Neural progenitor cell (in vitro differentiated cells): ENCODE results near the gene SDHA. TPM values are rescaled to one million over a fixed set of nuclear protein-coding genes. Genes with fewer than 3 reads are reported as not detected.
"Not testable (repeated sequence)": the region's sequence is repeated elsewhere in the genome, so short reads cannot be mapped to it uniquely, and the experiment has no call there.

Experiments used
- DNase-seq: peaks from one replicate; pipeline ENCODE4 v3.0.0-alpha.2; 2016; ENCODE audit warnings: low spot score
- H2AFZ ChIP-seq: fragments of 200-600 bp; sonication (generic); replicated peaks from 2 replicates; pipeline ENCODE4 v1.6.1; 2016; ENCODE audit warnings: antibody characterized with exemption
- H3F3A ChIP-seq: fragments of 200-600 bp; sonication (generic); 2 replicates; pipeline ENCODE4 v1.6.1; 2016; ENCODE audit warnings: antibody characterized with exemption, low read depth
- H3K27ac ChIP-seq: fragments of 200-600 bp; sonication (generic); 2 replicates; pipeline ENCODE4 v1.5.1; 2016; ENCODE audit warnings: mild to moderate bottlenecking
- H3K27me3 ChIP-seq: fragments of 200-600 bp; sonication (generic); 2 replicates; pipeline ENCODE4 v1.6.1; 2016; ENCODE audit warnings: mild to moderate bottlenecking, moderate library complexity
- H3K36me3 ChIP-seq: fragments of 200-600 bp; sonication (generic); 2 replicates; pipeline ENCODE4 v1.5.1; 2016
- H3K4me1 ChIP-seq: fragments of 200-600 bp; sonication (generic); 2 replicates; pipeline ENCODE4 v1.6.1; 2016; ENCODE audit warnings: mixed run types
- H3K4me2 ChIP-seq: fragments of 200-600 bp; sonication (generic); 2 replicates; pipeline ENCODE4 v1.6.1; 2016
- H3K4me3 ChIP-seq: fragments of 200-600 bp; sonication (generic); 2 replicates; pipeline ENCODE4 v1.5.1; 2016
- H3K79me2 ChIP-seq: fragments of 200-600 bp; sonication (generic); 2 replicates; pipeline ENCODE4 v1.6.1; 2016; ENCODE audit warnings: low read depth
- H3K9ac ChIP-seq: fragments of 200-600 bp; sonication (generic); 2 replicates; pipeline ENCODE4 v1.6.1; 2016
- H3K9me3 ChIP-seq: fragments of 200-600 bp; sonication (generic); 2 replicates; pipeline ENCODE4 v1.5.1; 2016; ENCODE audit warnings: low read depth
- H4K20me1 ChIP-seq: fragments of 200-600 bp; sonication (generic); 2 replicates; pipeline ENCODE4 v1.6.1; 2016; ENCODE audit warnings: low read depth
- H3K27ac Mint-ChIP-seq: 3 replicates; pipeline ENCODE4 v1.8.0; 2021; ENCODE audit warnings: mixed read lengths
- H3K27me3 Mint-ChIP-seq: 2 replicates; pipeline ENCODE4 v1.8.0; 2022; ENCODE audit warnings: low read depth, mild to moderate bottlenecking, inconsistent platforms, moderate library complexity, mixed read lengths; ENCODE audit not compliant: insufficient read depth
- H3K36me3 Mint-ChIP-seq: 3 replicates; pipeline ENCODE4 v1.8.0; 2021; ENCODE audit warnings: mixed read lengths
- H3K4me1 Mint-ChIP-seq: 3 replicates; pipeline ENCODE4 v1.8.0; 2021; ENCODE audit warnings: mixed read lengths
- H3K4me3 Mint-ChIP-seq: 3 replicates; pipeline ENCODE4 v1.8.0; 2021; ENCODE audit warnings: mild to moderate bottlenecking, moderate library complexity, mixed read lengths
- H3K9me3 Mint-ChIP-seq: 3 replicates; pipeline ENCODE4 v1.8.0; 2020; ENCODE audit warnings: mixed read lengths
- CTCF ChIP-seq: fragments of 200-600 bp; sonication (generic); IDR thresholded peaks from 2 replicates; pipeline ENCODE4 v1.5.1; 2017; ENCODE audit warnings: antibody characterized with exemption, mild to moderate bottlenecking
- EZH2 ChIP-seq: fragments of 200-600 bp; sonication (generic); IDR thresholded peaks from 2 replicates; pipeline ENCODE4 v1.6.1; 2017; ENCODE audit warnings: antibody characterized with exemption, mild to moderate bottlenecking, moderate library complexity
- EZH2phosphoT487 ChIP-seq: fragments of 200-600 bp; sonication (generic); IDR thresholded peaks from 2 replicates; pipeline ENCODE4 v1.6.1; 2017; ENCODE audit warnings: antibody characterized with exemption
- total RNA-seq: library from RNA; depleted of rRNA; stranded (reverse); fragments of >200 nt; gene quantifications from 2 replicates; pipeline ENCODE4 v1.2.3, GENCODE V29; 2015; ENCODE audit warnings: low replicate concordance

The SDHA gene
- total RNA-seq, 1 donor from 2014 or later = 47.1 TPM

- Histone ChIP-seq H3K4me3 (peak overlapping the region; percentile 79), H3K9me3 (no peaks in the 10 kb centered on the region), H3K36me3 (no peaks in the 10 kb centered on the region), H3K9ac (peak overlapping the region; percentile 61), H2AFZ (peak overlapping the region; percentile 30), H3K79me2 (peaks cover 82% of the 10 kb centered on the region), H3K4me2 (peak overlapping the region; percentile 87), H3F3A (no peaks in the 10 kb centered on the region), H3K27ac (no peak overlapping the region), H3K4me1 (peaks cover 16% of the 10 kb centered on the region), H3K27me3 (no peaks in the 10 kb centered on the region), H4K20me1 (peaks cover 45% of the 10 kb centered on the region)
- Mint-ChIP-seq H3K4me3 (peak overlapping the region; percentile 98), H3K4me1 (peaks cover 35% of the 10 kb centered on the region), H3K27me3 (peaks cover 8% of the 10 kb centered on the region), H3K36me3 (peaks cover 10% of the 10 kb centered on the region), H3K9me3 (no peaks in the 10 kb centered on the region), H3K27ac (peak overlapping the region; percentile 93)
- TF ChIP-seq CTCF (no peak), EZH2 (no peak), EZH2phosphoT487 (no peak)
- peak; percentile 69 for DNase-seq
These were observed 554 bp downstream of the SDHA start for GRCh38 chr5:218457-219291.

DNA sequence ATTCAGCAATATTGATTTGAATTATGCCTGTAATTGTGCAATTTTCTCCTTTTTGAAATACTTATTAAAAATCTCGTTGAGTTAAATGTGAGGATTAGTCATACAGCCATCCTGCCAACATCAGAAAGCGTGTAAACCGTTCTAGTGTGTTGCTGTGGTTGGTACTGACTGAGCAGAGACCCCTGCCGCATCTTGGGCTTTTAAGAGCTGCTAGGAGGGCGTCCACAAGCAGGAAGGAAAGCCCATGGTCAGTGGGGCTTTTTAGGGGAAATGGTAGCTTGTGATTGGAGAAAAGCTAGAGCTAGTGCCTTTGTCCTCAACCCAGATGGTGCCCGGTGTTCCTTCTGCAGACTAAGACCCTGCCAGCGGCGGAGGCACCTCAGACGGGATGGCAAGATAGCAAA, 1.3 kb downstream of the SDHA start:
- peak; percentile 57 for DNase-seq
- H4K20me1 ChIP-seq = peaks cover 48% of the 10 kb centered on the region
- no peaks in the 10 kb centered on the region for H3K27me3 ChIP-seq
- peak overlapping the region; percentile 79 for H3K4me3 ChIP-seq
- H3K36me3 ChIP-seq = no peaks in the 10 kb centered on the region
- peak overlapping the region; percentile 87 for H3K4me2 ChIP-seq
- peaks cover 29% of the 10 kb centered on the region for H3K4me1 Mint-ChIP-seq
- no peaks in the 10 kb centered on the region for H3K9me3 Mint-ChIP-seq
- no peak overlapping the region for H3K27ac ChIP-seq
- peaks cover 16% of the 10 kb centered on the region for H3K4me1 ChIP-seq
- peak overlapping the region; percentile 61 for H3K9ac ChIP-seq
- peaks cover 74% of the 10 kb centered on the region for H3K79me2 ChIP-seq
- no peaks in the 10 kb centered on the region for H3K9me3 ChIP-seq
- H3K4me3 Mint-ChIP-seq = peak overlapping the region; percentile 98
- no peak overlapping the region for H3K27ac Mint-ChIP-seq
- H3F3A ChIP-seq = no peaks in the 10 kb centered on the region
- H3K36me3 Mint-ChIP-seq = peaks cover 3% of the 10 kb centered on the region
- TF ChIP-seq EZH2phosphoT487 (no peak), EZH2 (no peak), CTCF (no peak)
- H3K27me3 Mint-ChIP-seq = peaks cover 6% of the 10 kb centered on the region
- H2AFZ ChIP-seq = no peak overlapping the region

- H3K4me1 Mint-ChIP-seq = peaks cover 29% of the 10 kb centered on the region
- H3K4me3 Mint-ChIP-seq = peak overlapping the region; percentile 98
- peaks cover 4% of the 10 kb centered on the region for H3K27me3 Mint-ChIP-seq
These were observed 1.9 kb downstream of the SDHA start for GRCh38 chr5:219991-220390.

DNA sequence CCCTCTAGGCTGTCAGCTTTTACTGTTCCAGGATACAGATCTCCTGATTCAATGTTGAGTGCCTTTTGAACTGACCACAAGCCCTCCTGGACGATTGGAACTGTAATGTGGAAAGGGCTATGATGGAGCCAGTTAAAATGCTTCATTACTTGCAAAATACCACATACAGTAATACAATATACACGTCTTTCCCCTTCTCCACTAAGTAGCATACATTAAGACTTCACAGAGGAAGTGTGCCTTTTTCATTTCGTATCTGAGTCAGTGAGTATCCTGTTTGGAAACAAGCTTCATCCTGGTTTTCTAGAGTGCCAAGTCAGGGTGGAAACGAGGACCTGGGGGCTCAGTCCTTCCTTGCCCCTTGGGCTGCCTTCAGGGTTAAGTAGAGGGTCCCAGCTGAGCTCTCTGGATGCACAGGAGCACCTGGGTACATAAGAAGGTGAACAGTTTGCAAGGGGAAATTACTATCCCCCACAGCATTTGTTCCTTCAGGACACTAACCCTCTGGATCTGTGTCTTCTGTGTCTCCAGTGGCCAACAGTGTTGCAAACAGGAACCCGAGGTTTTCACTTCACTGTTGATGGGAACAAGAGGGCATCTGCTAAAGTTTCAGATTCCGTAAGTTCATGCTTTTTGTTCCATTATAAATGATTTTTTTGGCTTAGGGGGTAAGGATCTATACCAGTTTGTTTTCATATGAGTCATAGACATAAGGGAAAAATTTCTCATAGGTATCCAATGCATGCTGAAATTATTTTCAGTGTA, 5.0 kb downstream of the SDHA start:
- not testable (repeated sequence) for H2AFZ ChIP-seq, H3K4me2 ChIP-seq, H3K27me3 ChIP-seq, H3K4me3 ChIP-seq, H3K27ac Mint-ChIP-seq, H3K9me3 ChIP-seq, DNase-seq, H3K27me3 Mint-ChIP-seq, H3K4me3 Mint-ChIP-seq, H3K9ac ChIP-seq, H3K27ac ChIP-seq, H3F3A ChIP-seq, H3K9me3 Mint-ChIP-seq, H3K36me3 ChIP-seq
- Histone ChIP-seq H3K79me2 (peaks cover 54% of the 10 kb centered on the region), H4K20me1 (peaks cover 48% of the 10 kb centered on the region), H3K4me1 (peaks cover 12% of the 10 kb centered on the region)
- Mint-ChIP-seq H3K36me3 (peaks cover 23% of the 10 kb centered on the region), H3K4me1 (peaks cover 17% of the 10 kb centered on the region)

More at GRCh38 chr5:219991-220390, 1.9 kb downstream of the SDHA start:
- Histone ChIP-seq H3K4me3 (peak overlapping the region; percentile 79), H3F3A (no peaks in the 10 kb centered on the region), H3K79me2 (peaks cover 69% of the 10 kb centered on the region), H3K9ac (no peak overlapping the region), H3K4me1 (peaks cover 16% of the 10 kb centered on the region), H3K27me3 (no peaks in the 10 kb centered on the region), H4K20me1 (peaks cover 48% of the 10 kb centered on the region), H3K9me3 (no peaks in the 10 kb centered on the region), H2AFZ (no peak overlapping the region), H3K36me3 (no peaks in the 10 kb centered on the region), H3K4me2 (peak overlapping the region; percentile 87), H3K27ac (no peak overlapping the region)
- Mint-ChIP-seq H3K9me3 (no peaks in the 10 kb centered on the region), H3K27ac (no peak overlapping the region), H3K36me3 (peaks cover 7% of the 10 kb centered on the region)
- TF ChIP-seq EZH2phosphoT487 = no peak
- no peak for TF ChIP-seq CTCF
- TF ChIP-seq EZH2 = no peak
- DNase-seq = no peak
